GM23248 (cell line): ENCODE measurements around the gene CCDC102B. TPM values are rescaled to one million over a fixed set of nuclear protein-coding genes. Genes with fewer than 3 reads are reported as not detected.

Experiments used
- DNase-seq: peaks from one replicate; pipeline ENCODE4 v3.0.0-alpha.2; 2015
- H2AFZ ChIP-seq: fragments of 200-600 bp; sonication (generic); 2 replicates; pipeline ENCODE4 v1.6.1; 2016; ENCODE audit warnings: antibody characterized with exemption
- H3F3A ChIP-seq: fragments of 200-600 bp; sonication (generic); 2 replicates; pipeline ENCODE4 v1.6.1; 2016; ENCODE audit warnings: mild to moderate bottlenecking, antibody characterized with exemption, mixed run types; ENCODE audit not compliant: insufficient read depth
- H3K27ac ChIP-seq: fragments of 200-600 bp; sonication (generic); 2 replicates; pipeline ENCODE4 v1.5.1; 2016; ENCODE audit warnings: mild to moderate bottlenecking
- H3K27me3 ChIP-seq: fragments of 200-600 bp; sonication (generic); replicated peaks from 2 replicates; pipeline ENCODE4 v1.6.1; 2016; ENCODE audit warnings: mild to moderate bottlenecking; ENCODE audit not compliant: insufficient read depth
- H3K36me3 ChIP-seq: fragments of 200-600 bp; sonication (generic); 2 replicates; pipeline ENCODE4 v1.6.1; 2016; ENCODE audit warnings: low read depth, mild to moderate bottlenecking
- H3K4me1 ChIP-seq: fragments of 200-600 bp; sonication (generic); 2 replicates; pipeline ENCODE4 v1.6.1; 2016; ENCODE audit warnings: mild to moderate bottlenecking; ENCODE audit not compliant: insufficient read depth
- H3K4me2 ChIP-seq: fragments of 200-600 bp; sonication (generic); one replicate; pipeline ENCODE4 v1.6.1; 2016; ENCODE audit warnings: mild to moderate bottlenecking; ENCODE audit not compliant: unreplicated experiment
- H3K4me3 ChIP-seq: fragments of 200-600 bp; sonication (generic); 2 replicates; pipeline ENCODE4 v1.5.1; 2016; ENCODE audit warnings: mild to moderate bottlenecking
- H3K79me2 ChIP-seq: fragments of 200-600 bp; sonication (generic); 2 replicates; pipeline ENCODE4 v1.6.1; 2016; ENCODE audit warnings: mild to moderate bottlenecking; ENCODE audit not compliant: insufficient read depth
- H3K9ac ChIP-seq: fragments of 200-600 bp; sonication (generic); 2 replicates; pipeline ENCODE4 v1.6.1; 2016; ENCODE audit warnings: mild to moderate bottlenecking
- H3K9me2 ChIP-seq: fragments of 200-600 bp; sonication (generic); 2 replicates; pipeline ENCODE4 v1.6.1; 2016; ENCODE audit warnings: mixed run types, mild to moderate bottlenecking, moderate library complexity; ENCODE audit not compliant: insufficient read depth
- H3K9me3 ChIP-seq: fragments of 200-600 bp; sonication (generic); one replicate; pipeline ENCODE4 v1.6.1; 2017; ENCODE audit warnings: low read depth
- H4K20me1 ChIP-seq: fragments of 200-600 bp; sonication (generic); 2 replicates; pipeline ENCODE4 v1.6.0; 2016; ENCODE audit not compliant: insufficient read depth
- EZH2 ChIP-seq: fragments of 200-600 bp; sonication (generic); IDR thresholded peaks from 2 replicates; pipeline ENCODE4 v1.6.1; 2018; ENCODE audit warnings: antibody characterized with exemption, mild to moderate bottlenecking; ENCODE audit not compliant: insufficient read depth, poor library complexity, severe bottlenecking
- EZH2phosphoT487 ChIP-seq: fragments of 200-600 bp; sonication (generic); IDR thresholded peaks from 2 replicates; pipeline ENCODE4 v1.6.1; 2018; ENCODE audit warnings: antibody characterized with exemption, moderate library complexity, mild to moderate bottlenecking, low read depth; ENCODE audit not compliant: insufficient read depth
- WGBS, 2 experiments: methylation state at CpG; one replicate each; pipeline ENCODE4 v1.1.6; 2015 to 2017; ENCODE audit warnings: low lambda C conversion rate in 2 of 2, low coverage in 1 of 2; ENCODE audit errors: missing lambda C conversion rate in 2 of 2; 5-methylcytosine and 5-hydroxymethylcytosine counted together
- in situ Hi-C: fragments of 300-500 bp; cut with MboI; formaldehyde crosslinking; loops from 2 replicates; pipeline ENCODE4 v1.15.0; 2020
- polyA plus RNA-seq: library from polyadenylated mRNA; unstranded; fragments of >200 nt; fragmentation: Nextera tagmentation; extraction: Ambion mirVana; gene quantifications from 2 replicates; pipeline ENCODE4 v1.2.1, GENCODE V29; 2016
- small RNA-seq: library from RNA; depleted of rRNA; stranded (forward); fragments of <200 nt; gene quantifications from one replicate; pipeline ENCODE3, GENCODE V24; 2014; ENCODE audit warnings: low read depth, low replicate concordance
- total RNA-seq: library from RNA; depleted of rRNA; stranded (reverse); fragments of >200 nt; shearing (Covaris generic); gene quantifications from 2 replicates; pipeline ENCODE4 v1.2.3, GENCODE V29; 2014; rRNA removed

CCDC102B gene
- total and polyA plus RNA-seq, 2 experiments from 2014 or later: 1.7 to 3.2 TPM

DNA sequence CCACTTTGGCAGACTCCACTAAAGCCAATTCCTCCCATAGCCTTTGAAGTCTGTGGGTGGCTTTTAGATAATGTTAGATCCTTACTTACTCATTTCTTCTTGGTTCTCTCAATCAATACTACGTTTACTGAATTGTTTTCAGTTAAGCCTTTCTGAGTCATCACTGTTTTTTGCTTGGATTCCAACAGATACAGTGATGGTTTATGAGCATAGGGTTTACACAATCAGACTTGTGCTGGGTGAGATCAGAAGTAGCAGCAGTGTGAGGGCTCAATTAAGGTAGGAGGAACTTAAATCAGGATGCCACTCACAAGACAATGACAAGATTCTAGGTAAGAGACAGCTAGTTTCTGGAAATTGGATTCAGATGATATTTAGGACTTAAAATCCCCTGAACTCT, 305.1 kb downstream of the CCDC102B start:
- no peak overlapping the region for H3K4me2 ChIP-seq
- no peaks in the 10 kb centered on the region for H3K9me3 ChIP-seq
- H3K4me1 ChIP-seq: no peaks in the 10 kb centered on the region
- no peak overlapping the region for H3K4me3 ChIP-seq
- no peak overlapping the region for H3K27ac ChIP-seq
- no peak overlapping the region for H3K9ac ChIP-seq
- no peaks in the 10 kb centered on the region for H3K27me3 ChIP-seq
- no peaks in the 10 kb centered on the region for H3K36me3 ChIP-seq
- TF ChIP-seq EZH2 (no peak), EZH2phosphoT487 (no peak)
- WGBS, 2 experiments: 0 to 3% methylated on average over 1 of the region's 1 CpG
- no peak overlapping the region for H2AFZ ChIP-seq
- DNase-seq: peak; percentile 39
- in situ Hi-C loops: no loop called here
- no peaks in the 10 kb centered on the region for H4K20me1 ChIP-seq
- H3K9me2 ChIP-seq: no peaks in the 10 kb centered on the region
- no peaks in the 10 kb centered on the region for H3F3A ChIP-seq
- no peaks in the 10 kb centered on the region for H3K79me2 ChIP-seq

Small RNA genes within 50 kb of the gene (small RNA-seq; reads per million reads assigned to genes)
- not detected for gene RNU6-39P

Other genes with a start within 250 kb of the CCDC102B start
- gene TMX3, start 83.0 kb upstream of the CCDC102B start, total RNA-seq: 111 and 112 TPM in 2 replicates
- 70.4 and 73.0 TPM in 2 replicates for gene TMX3, start 83.0 kb upstream of the CCDC102B start, polyA plus RNA-seq